ENCODE data around the gene MRPL52. TPM values are rescaled to one million over a fixed set of nuclear protein-coding genes. Genes with fewer than 3 reads are reported as not detected.

The MRPL52 gene
- polyA plus RNA-seq, 3 donors = 32.3 to 164 (median 130) TPM

DNA sequence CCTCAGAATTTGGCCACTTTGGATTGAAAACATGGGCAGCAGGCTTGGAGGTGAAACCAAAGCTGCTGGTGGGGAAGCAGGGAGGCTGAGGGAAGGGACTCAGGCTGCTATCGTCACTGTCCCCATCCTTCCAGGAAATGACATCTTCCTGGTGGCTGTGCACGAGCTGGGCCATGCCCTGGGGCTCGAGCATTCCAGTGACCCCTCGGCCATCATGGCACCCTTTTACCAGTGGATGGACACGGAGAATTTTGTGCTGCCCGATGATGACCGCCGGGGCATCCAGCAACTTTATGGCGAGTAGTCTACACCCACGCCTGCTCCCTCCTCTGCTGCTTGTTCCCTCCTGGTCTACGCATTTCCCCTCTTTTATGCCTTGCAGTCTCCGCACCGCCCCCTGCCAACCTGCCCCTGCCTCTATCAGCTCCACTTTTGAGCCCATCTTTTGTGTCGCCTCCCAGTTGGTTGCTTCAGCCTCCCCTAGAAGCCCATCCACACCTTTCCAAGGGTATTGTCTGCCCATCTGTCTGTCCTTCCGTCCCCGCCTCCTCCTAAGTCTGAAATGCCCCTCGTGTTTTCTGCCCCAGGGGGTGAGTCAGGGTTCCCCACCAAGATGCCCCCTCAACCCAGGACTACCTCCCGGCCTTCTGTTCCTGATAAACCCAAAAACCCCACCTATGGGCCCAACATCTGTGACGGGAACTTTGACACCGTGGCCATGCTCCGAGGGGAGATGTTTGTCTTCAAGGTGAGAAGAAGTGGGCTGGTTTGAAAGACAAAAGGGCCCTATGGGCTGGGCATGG is 13.6 kb downstream of the MRPL52 start:
- Histone ChIP-seq H3K9ac (ENCODE audit: insufficient read depth, low read length, poor library complexity, severe bottlenecking) (no peak overlapping the region), H3K4me3 (replicated peaks in 1 of 3; ENCODE audit: low read depth in 2 of 3, low read length in 3 of 3) (no peak overlapping the region), H3K27ac (ENCODE audit: low read depth in 1 of 2, low read length in 2 of 2) (no peak overlapping the region), H3K79me2 (ENCODE audit: insufficient read depth, low read length) (no peaks in the 10 kb centered on the region), H3K27me3 (ENCODE audit: control insufficient read depth in 2 of 2, insufficient read depth in 2 of 2, low read length in 2 of 2) (peaks cover 0 to 1% of the 10 kb centered on the region in 2 donors), H3K4me2 (replicated peaks; ENCODE audit: extremely low read depth, low read length, poor library complexity, severe bottlenecking) (no peak overlapping the region), H3K9me3 (replicated peaks in 1 of 2; ENCODE audit: control insufficient read depth in 1 of 2, insufficient read depth in 1 of 2, low read length in 2 of 2) (peaks cover 0 to 3% of the 10 kb centered on the region in 2 donors), H2AFZ (ENCODE audit: insufficient read depth, low read depth, low read length, poor library complexity, severe bottlenecking) (no peak overlapping the region), H3K36me3 (replicated peaks in 1 of 2; ENCODE audit: control insufficient read depth in 1 of 2, insufficient read depth in 2 of 2, low read length in 2 of 2) (no peaks in the 10 kb centered on the region), H3K4me1 (ENCODE audit: control insufficient read depth in 1 of 2, insufficient read depth in 2 of 2, low read length in 2 of 2) (peaks cover 15 to 28% of the 10 kb centered on the region in 2 donors), H4K20me1 (ENCODE audit: insufficient read depth, low read length) (no peaks in the 10 kb centered on the region)
- Mint-ChIP-seq H3K9me3 (peaks cover 0 to 9% (median 5%) of the 10 kb centered on the region in 7 donors), H3K27me3 (ENCODE audit: low read depth in 3 of 3) (peaks cover 8 to 27% (median 11%) of the 10 kb centered on the region in 3 donors), H3K36me3 (peaks cover 9 to 11% of the 10 kb centered on the region in 2 donors), H3K27ac (no peak overlapping the region), H3K4me3 (no peak overlapping the region), H3K4me1 (peaks cover 31% of the 10 kb centered on the region)
- TF ChIP-seq CTCF (IDR thresholded peaks at IDR 0.05) = no peak
- no peak for DNase-seq
- intact Hi-C loops (cut with micrococcal nuclease) = no loop called here
- WGBS (ENCODE audit: insufficient coverage) = 86% methylated on average over 19 of the region's 21 CpGs

DNA sequence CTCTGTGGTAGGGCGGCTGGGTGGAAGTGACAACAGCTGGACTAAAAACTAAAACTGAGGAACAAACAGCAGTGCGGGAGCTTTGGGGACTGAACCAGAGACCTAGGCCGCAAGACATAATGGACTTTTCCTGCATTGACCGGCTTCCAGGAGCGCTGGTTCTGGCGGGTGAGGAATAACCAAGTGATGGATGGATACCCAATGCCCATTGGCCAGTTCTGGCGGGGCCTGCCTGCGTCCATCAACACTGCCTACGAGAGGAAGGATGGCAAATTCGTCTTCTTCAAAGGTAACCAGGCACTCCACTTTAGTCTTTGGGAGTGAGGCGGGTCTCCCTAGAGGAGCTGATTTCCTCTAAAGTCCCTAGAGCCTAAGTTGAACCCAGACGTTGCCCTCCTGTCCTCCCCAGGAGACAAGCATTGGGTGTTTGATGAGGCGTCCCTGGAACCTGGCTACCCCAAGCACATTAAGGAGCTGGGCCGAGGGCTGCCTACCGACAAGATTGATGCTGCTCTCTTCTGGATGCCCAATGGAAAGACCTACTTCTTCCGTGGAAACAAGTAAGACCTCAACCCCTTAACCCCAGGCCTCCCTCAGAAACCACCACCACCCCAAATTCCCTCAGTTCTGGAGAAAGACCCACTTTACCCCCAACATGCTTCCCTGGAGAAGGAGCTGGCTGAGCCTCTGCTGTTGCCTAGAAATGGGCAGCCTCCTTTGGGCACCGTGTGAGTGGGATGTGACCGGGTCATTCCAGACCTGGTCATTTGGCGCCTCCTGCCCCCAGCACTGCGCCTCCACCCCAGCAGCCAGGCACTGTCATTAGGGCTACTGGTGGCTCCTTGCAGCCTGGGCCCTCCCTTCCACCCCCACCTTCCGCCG is 14.8 kb downstream of the MRPL52 start:
- H2AFZ ChIP-seq (ENCODE audit: insufficient read depth, low read depth, low read length, poor library complexity, severe bottlenecking) = no peak overlapping the region
- peaks cover 0 to 5% of the 10 kb centered on the region in 2 donors for H3K27me3 ChIP-seq (ENCODE audit: control insufficient read depth in 2 of 2, insufficient read depth in 2 of 2, low read length in 2 of 2)
- DNase-seq = no peak
- no peak overlapping the region for H3K4me2 ChIP-seq (replicated peaks; ENCODE audit: extremely low read depth, low read length, poor library complexity, severe bottlenecking)
- WGBS (ENCODE audit: insufficient coverage) = 98% methylated on average over 14 of the region's 22 CpGs
- no peak overlapping the region for H3K27ac Mint-ChIP-seq
- peaks cover 24% of the 10 kb centered on the region for H3K4me1 Mint-ChIP-seq
- no peak for TF ChIP-seq CTCF (IDR thresholded peaks at IDR 0.05)
- H4K20me1 ChIP-seq (ENCODE audit: insufficient read depth, low read length) = no peaks in the 10 kb centered on the region
- no peaks in the 10 kb centered on the region for H3K36me3 ChIP-seq (replicated peaks in 1 of 2; ENCODE audit: control insufficient read depth in 1 of 2, insufficient read depth in 2 of 2, low read length in 2 of 2)
- no peak overlapping the region for H3K27ac ChIP-seq (ENCODE audit: low read depth in 1 of 2, low read length in 2 of 2)
- peaks cover 0 to 3% of the 10 kb centered on the region in 2 donors for H3K9me3 ChIP-seq (replicated peaks in 1 of 2; ENCODE audit: control insufficient read depth in 1 of 2, insufficient read depth in 1 of 2, low read length in 2 of 2)
- H3K27me3 Mint-ChIP-seq (ENCODE audit: low read depth in 3 of 3) = peaks cover 5 to 35% (median 13%) of the 10 kb centered on the region in 3 donors
- peaks cover 8 to 11% of the 10 kb centered on the region in 2 donors for H3K36me3 Mint-ChIP-seq
- H3K4me1 ChIP-seq (ENCODE audit: control insufficient read depth in 1 of 2, insufficient read depth in 2 of 2, low read length in 2 of 2) = peaks cover 15 to 22% of the 10 kb centered on the region in 2 donors
- no peak overlapping the region for H3K4me3 ChIP-seq (replicated peaks in 1 of 3; ENCODE audit: low read depth in 2 of 3, low read length in 3 of 3)
- no peaks in the 10 kb centered on the region for H3K79me2 ChIP-seq (ENCODE audit: insufficient read depth, low read length)
- intact Hi-C loops (cut with micrococcal nuclease) = no loop called here
- H3K4me3 Mint-ChIP-seq = no peak overlapping the region
- no peak overlapping the region for H3K9ac ChIP-seq (ENCODE audit: insufficient read depth, low read length, poor library complexity, severe bottlenecking)
- peaks cover 0 to 9% (median 5%) of the 10 kb centered on the region in 7 donors for H3K9me3 Mint-ChIP-seq

Data from CD14-positive monocyte (primary cell).